HG03064 (cell line): Measurements from ENCODE around the gene PNPLA2.
A peak's percentile ranks its signal among the peaks of the same experiment; 100 is the strongest.

Experiments used
- ATAC-seq: cut with Tn5 transposase; IDR thresholded peaks from one replicate; pipeline ENCODE4 v1.9.1; 2021; ENCODE audit warnings: low read depth; ENCODE audit not compliant: unreplicated experiment

PNPLA2 gene

DNA sequence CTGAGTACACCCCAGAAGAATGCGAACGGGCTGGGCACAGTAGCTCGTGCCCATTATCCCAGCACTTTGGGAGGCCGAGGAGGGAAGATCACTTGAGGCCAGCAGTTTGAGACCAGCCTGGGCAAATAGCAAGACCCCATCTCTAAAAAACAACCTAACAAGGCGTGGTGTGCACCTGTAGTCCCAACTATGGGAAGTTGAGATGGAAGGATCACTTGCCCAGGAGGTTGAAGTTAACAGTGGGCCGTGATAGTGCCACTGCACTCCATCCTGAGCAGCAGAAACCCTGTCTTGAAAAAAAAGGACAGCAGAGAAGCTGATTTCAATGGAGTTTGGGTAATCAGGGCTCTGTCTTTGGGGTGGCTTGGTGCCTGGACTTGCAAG lies 5.7 kb upstream of the PNPLA2 start:
- ATAC-seq, result no peak

DNA sequence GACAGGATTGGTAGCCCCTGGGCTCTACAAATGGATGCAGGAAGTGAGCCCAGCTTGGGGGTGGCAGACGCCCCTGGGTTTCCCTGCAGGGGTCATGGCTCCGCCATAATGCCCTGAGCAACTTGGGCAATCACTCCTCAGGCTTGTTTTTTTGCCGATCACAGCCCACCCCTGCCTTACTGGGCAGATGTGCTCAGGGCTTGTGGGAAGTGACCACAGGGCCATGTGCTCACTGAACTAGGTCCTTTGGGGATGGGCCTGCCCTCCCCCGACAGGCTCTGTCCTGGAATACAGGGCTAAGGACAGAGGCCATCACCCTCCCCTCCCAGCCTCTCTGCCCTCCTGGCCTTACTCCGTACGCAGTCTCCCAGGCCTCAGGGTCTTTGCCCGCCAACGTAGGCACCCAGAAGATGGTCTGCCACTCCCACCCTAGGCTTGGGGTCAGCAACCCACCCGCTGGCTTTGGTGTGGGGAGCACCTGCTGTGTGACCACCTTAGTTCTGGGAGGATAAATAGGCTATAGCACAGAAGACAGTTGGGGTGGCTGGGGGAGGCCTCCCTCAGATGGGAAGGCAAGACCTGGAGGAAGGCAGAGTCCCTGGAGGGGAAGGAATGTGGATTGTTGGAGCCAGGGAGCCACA lies 5.1 kb upstream of the PNPLA2 start:
- ATAC-seq, result no peak

DNA sequence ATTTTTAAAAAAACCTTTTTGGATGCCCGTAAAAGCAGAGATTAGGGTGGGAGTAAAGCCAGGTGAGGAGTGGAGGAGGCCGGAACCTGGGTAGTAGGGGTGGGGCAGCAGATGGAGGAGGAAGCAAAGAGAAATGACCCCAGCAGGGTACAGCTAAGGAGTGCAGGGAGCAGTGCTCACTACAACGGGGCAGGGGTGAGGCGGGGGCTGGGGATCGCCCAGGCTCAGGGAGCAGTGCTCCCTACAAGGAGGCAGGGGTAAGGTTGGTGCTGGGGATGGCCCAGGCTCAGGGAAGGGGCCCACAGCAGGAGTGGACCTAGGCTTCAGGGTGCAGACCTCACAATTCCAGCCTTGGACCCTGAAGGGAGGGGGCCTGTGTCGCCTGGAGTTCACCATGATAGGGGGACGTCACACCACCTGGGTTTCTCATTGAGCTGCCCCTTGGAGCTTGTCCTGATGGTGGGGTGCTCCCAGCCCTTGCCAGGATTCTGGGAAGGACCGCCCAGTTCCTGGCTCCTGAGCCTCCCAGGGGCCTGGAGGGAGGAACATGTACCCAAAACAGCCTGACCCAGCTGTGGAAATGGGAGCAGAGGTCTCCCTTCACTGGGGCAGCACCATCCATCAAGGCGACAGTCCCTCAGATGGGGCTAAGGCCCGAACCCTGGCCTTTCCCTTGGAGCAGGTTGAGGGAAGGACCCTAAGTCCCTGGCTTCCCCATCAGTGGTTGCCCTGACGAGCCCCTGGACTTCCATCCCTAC lies 2.9 kb upstream of the PNPLA2 start:
- ATAC-seq, result no peak

GRCh38 chr11:816433-816779 lies 2.3 kb upstream of the PNPLA2 start:
- no peak for ATAC-seq

GRCh38 chr11:819129-819931 lies 616 bp downstream of the PNPLA2 start:
- ATAC-seq, result peak; percentile 51

- peak; percentile 50 for ATAC-seq
These were observed 1.4 kb downstream of the PNPLA2 start for GRCh38 chr11:819943-820649.

- no peak for ATAC-seq
These were observed 2.2 kb downstream of the PNPLA2 start for GRCh38 chr11:820655-821511.

DNA sequence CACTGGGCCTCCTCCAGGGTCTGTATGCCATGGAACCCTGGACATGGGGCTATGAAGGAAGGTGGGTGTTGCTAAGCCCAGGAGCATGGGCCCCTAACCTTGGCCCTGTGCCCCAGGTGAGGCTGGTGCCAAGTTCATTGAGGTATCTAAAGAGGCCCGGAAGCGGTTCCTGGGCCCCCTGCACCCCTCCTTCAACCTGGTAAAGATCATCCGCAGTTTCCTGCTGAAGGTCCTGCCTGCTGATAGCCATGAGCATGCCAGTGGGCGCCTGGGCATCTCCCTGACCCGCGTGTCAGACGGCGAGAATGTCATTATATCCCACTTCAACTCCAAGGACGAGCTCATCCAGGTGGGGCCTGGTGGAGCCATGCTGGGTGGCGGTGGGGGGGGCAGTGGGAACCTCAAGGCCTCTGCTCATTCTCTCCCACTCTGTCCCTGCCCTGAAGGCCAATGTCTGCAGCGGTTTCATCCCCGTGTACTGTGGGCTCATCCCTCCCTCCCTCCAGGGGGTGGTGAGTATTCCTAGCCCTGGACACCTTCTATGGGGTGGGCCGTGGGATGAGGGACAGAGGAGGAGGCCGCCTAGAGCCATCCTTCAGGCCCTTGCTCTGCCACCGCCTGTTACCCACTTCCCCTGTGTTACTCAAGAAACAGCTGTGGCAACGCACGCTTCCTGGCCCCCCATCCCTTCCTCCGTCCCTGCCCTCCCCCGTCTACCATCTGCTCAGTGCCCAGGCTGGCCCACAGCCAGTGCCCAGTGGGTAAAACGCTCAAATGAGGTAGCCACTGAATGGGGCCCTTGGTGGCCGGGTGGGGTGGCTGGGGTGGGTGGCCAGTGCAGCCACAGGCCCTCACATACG lies 3.0 kb downstream of the PNPLA2 start:
- ATAC-seq, result no peak

- no peak for ATAC-seq
These were observed 5.0 kb downstream of the PNPLA2 start for GRCh38 chr11:823441-824291.

DNA sequence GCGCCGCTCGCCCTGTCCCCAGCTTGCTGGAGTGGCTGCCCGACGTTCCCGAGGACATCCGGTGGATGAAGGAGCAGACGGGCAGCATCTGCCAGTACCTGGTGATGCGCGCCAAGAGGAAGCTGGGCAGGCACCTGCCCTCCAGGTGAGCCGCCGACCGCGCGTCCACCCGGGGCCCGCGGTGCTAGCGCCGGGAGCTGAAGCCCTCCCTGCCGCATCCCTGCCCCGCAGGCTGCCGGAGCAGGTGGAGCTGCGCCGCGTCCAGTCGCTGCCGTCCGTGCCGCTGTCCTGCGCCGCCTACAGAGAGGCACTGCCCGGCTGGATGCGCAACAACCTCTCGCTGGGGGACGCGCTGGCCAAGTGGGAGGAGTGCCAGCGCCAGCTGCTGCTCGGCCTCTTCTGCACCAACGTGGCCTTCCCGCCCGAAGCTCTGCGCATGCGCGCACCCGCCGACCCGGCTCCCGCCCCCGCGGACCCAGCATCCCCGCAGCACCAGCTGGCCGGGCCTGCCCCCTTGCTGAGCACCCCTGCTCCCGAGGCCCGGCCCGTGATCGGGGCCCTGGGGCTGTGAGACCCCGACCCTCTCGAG lies 5.7 kb downstream of the PNPLA2 start:
- ATAC-seq, result no peak

- ATAC-seq, result no peak
These were observed 6.2 kb downstream of the PNPLA2 start for GRCh38 chr11:824942-825341.

- ATAC-seq, result no peak
These were observed 6.9 kb downstream of the PNPLA2 start for GRCh38 chr11:825366-826226.

GRCh38 chr11:826227-826621 lies 7.5 kb downstream of the PNPLA2 start:
- ATAC-seq, result no peak

DNA sequence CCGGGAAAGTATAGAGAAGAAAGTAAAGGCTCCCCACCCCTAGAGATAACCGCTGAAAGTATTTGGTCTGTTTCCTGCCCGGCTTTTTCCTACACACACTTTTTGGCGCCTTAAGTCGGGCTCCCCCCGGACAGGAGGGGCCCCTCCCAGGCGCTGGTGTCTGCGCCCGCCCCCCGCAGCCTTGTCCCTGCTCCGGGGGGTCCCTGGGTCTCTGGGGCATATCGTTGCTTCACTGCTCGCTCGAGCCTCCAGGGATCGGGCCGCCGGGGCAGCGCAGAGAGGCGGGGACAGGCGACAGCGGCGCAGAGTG lies 8.1 kb downstream of the PNPLA2 start:
- no peak for ATAC-seq

DNA sequence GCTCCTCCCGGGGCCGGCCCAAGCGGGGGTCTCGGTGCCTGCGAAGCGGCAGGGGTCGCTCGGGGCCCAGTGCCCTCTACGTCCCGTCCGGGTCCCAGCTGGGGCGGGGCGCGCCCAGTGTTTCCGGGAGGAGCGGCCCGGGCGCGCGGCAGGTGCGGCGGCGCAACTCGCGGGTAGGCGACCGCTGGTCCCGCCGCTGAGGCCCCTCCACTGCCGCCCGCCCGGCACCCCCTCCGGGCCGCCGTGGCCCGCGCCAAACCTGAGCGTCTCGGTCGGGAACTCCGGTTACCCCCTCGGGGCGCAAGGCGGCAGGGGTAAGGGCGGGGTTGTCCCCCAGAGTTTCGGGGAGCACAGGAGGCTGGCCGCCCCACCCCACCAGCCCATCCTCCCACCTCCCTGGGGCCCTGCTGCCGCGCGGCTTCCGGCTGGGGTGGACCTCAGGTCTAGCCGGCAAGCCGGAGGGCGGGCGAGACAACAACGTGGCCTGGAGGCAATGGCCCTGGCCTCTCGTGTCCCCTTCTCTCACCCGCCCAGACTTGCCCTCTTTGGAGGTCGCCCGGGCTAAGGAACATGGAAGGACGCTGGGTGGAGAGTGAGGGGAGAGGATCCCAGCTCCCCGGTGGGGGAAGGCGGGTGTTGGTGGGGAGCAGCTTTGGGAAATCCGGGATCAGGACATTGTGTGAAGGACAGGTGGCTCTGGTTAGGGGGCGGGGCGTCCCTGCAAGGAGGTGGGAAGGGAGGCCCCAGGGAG lies 8.6 kb downstream of the PNPLA2 start:
- ATAC-seq, result peak; percentile 37

GRCh38 chr11:827897-828192 lies 9.1 kb downstream of the PNPLA2 start, which contains the start of gene CRACR2B:
TSS of gene CRACR2B (plus strand) at chr11:827919. CDS start at chr11:828608, 689 bp downstream.
- no peak for ATAC-seq
